ENCODE results near the gene E4F1. TPM values are rescaled to one million over a fixed set of nuclear protein-coding genes. Genes with fewer than 3 reads are reported as not detected.
"Not testable (repeated sequence)": the region's sequence is repeated elsewhere in the genome, so short reads cannot be mapped to it uniquely, and the experiment has no call there.

The E4F1 gene
- total and polyA plus RNA-seq, 3 donors from 2014 or later, result 20.0 to 69.4 (median 57.4) TPM

- Histone ChIP-seq H3K9me3 (no peaks in the 10 kb centered on the region), H3K4me1 (peaks cover 10% of the 10 kb centered on the region), H3K4me3 (no peak overlapping the region), H3K27ac (no peak overlapping the region), H3K27me3 (no peaks in the 10 kb centered on the region), H3K36me3 (ENCODE audit: low read depth, missing control alignments) (no peaks in the 10 kb centered on the region)
- intact Hi-C loops (cut with DNase I; ENCODE audit: low total_unique reads), result no loop called here
- DNase-seq, result no peak
- whole genome bisulfite sequencing, 2 donors, result 77 to 92% methylated on average over 4 to 5 of the region's 5 CpGs
- TF ChIP-seq CTCF (IDR thresholded peaks at IDR 0.05) (no peak), POLR2A (IDR thresholded peaks at IDR 0.05) (no peak)
These were observed 24.3 kb upstream of the E4F1 start for GRCh38 chr16:2199095-2199494.

DNA sequence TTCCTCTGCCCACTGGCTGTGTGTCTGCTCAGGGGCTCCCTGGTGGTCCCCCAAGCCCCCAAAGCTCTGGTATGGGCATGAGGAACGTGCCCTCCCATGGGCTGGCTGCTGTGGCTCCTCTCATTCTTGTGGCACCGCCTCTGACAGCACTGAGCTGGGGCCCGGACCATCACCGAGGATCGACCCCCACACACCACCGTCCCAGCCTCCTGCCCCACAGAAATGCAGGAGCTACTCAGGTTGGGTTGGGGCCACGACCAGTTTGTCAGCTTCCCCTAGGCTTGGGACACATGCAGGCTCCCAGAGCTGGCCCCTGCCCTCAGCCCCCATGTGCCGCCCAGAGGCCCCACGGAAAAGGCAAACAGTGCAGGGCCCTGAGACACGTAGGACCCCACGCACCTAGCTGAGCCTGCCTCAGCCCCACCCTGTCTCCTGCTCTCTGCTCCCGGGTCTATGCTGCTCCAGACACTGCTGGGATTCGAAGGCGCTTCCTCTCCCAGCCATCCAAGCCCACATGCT lies 23.7 kb upstream of the E4F1 start:
- 74 to 88% methylated on average over 5 to 7 of the region's 14 CpGs for WGBS, 2 donors
- H3K9me3 ChIP-seq, result no peaks in the 10 kb centered on the region
- H3K36me3 ChIP-seq (ENCODE audit: low read depth, missing control alignments), result no peaks in the 10 kb centered on the region
- TF ChIP-seq POLR2A (IDR thresholded peaks at IDR 0.05), result no peak
- TF ChIP-seq CTCF (IDR thresholded peaks at IDR 0.05), result no peak
- no peak overlapping the region for H3K27ac ChIP-seq
- no peak for DNase-seq
- no peak overlapping the region for H3K4me3 ChIP-seq
- peaks cover 14% of the 10 kb centered on the region for H3K4me1 ChIP-seq
- no peaks in the 10 kb centered on the region for H3K27me3 ChIP-seq
- intact Hi-C loops (cut with DNase I; ENCODE audit: low total_unique reads), result no loop called here

GRCh38 chr16:2200313-2200712 lies 23.1 kb upstream of the E4F1 start:
- no peaks in the 10 kb centered on the region for H3K9me3 ChIP-seq
- no peaks in the 10 kb centered on the region for H3K27me3 ChIP-seq
- no peak for DNase-seq
- H3K4me1 ChIP-seq, result peaks cover 13% of the 10 kb centered on the region
- intact Hi-C loops (cut with DNase I; ENCODE audit: low total_unique reads), result no loop called here
- H3K36me3 ChIP-seq (ENCODE audit: low read depth, missing control alignments), result no peaks in the 10 kb centered on the region
- no peak overlapping the region for H3K27ac ChIP-seq
- 92 to 93% methylated on average over 6 of the region's 6 CpGs for WGBS, 2 donors
- TF ChIP-seq POLR2A (IDR thresholded peaks at IDR 0.05) (no peak), CTCF (IDR thresholded peaks at IDR 0.05) (no peak)
- H3K4me3 ChIP-seq, result no peak overlapping the region

DNA sequence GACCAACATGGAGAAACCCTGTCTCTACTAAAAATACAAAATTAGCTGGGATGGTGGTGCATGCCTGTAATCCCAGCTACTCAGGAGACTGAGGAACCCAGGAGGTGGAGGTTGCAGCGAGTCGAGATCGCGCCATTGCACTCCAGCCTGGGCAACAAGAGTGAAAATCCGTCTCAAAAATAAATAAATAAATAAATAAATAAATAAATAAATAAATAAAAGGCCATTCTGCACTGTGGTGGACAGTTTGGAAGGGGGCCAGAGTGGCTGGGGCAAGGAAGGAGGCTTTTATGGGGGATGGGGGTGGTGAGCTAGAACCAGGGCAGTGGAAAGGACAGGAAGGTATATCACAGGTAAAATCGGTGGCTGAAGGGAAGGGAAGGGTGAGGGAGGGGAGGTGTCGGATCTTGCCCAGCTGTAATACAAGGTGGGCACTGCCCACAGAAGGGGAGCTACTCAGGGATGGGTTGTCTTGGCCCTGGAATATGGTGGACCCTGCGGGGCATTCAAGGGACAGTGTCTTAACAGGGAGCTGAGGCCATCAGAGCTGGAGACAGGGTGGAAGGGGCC lies 20.2 kb upstream of the E4F1 start:
- DNase-seq; H3K9me3 ChIP-seq; H3K36me3 ChIP-seq (ENCODE audit: low read depth, missing control alignments); intact Hi-C loops (cut with DNase I; ENCODE audit: low total_unique reads); H3K27me3 ChIP-seq; H3K4me3 ChIP-seq; H3K27ac ChIP-seq: not testable (repeated sequence)
- WGBS, 2 donors, result 95 to 96% methylated on average over 8 of the region's 8 CpGs
- peaks cover 18% of the 10 kb centered on the region for H3K4me1 ChIP-seq

- Histone ChIP-seq H3K27me3 (no peaks in the 10 kb centered on the region), H3K36me3 (ENCODE audit: low read depth, missing control alignments) (no peaks in the 10 kb centered on the region), H3K4me3 (peak overlapping the region; percentile 82 to 85), H3K4me1 (peaks cover 19% of the 10 kb centered on the region), H3K27ac (peak overlapping the region; percentile 97 to 98), H3K9me3 (no peaks in the 10 kb centered on the region)
- 34 to 43% methylated on average over 13 of the region's 13 CpGs for WGBS, 2 donors
- peak; percentile 42 for DNase-seq
- TF ChIP-seq POLR2A (IDR thresholded peaks at IDR 0.05) (no peak), CTCF (IDR thresholded peaks at IDR 0.05) (no peak)
- intact Hi-C loops (cut with DNase I; ENCODE audit: low total_unique reads), result no loop called here
These were observed 18.8 kb upstream of the E4F1 start for GRCh38 chr16:2204416-2205103.

All from testis (tissue), 3 donors.